Measurements from ENCODE around the gene TMEM163.

TMEM163 gene

GRCh38 chr2:134728163-134728562, 9.4 kb upstream of the TMEM163 start:
- Histone ChIP-seq H2BK12ac (ENCODE audit: low read length) (no peak overlapping the region), H3K14ac (ENCODE audit: low read length) (no peak overlapping the region), H3K4me2 (ENCODE audit: low read length) (no peak overlapping the region), H3K27ac (ENCODE audit: low read depth, low read length) (no peak overlapping the region), H3K9ac (ENCODE audit: low read length) (no peak overlapping the region), H3K9me3 (ENCODE audit: insufficient read depth, low read depth, low read length) (no peaks in the 10 kb centered on the region), H3K36me3 (ENCODE audit: control insufficient read depth in 1 of 2, insufficient read depth in 2 of 2, low read length in 2 of 2) (no peaks in the 10 kb centered on the region), H3K23ac (ENCODE audit: low read length) (no peak overlapping the region), H2BK120ac (ENCODE audit: insufficient read depth, low read length, poor library complexity) (no peak overlapping the region), H3K79me1 (ENCODE audit: low read length) (no peaks in the 10 kb centered on the region), H2BK5ac (ENCODE audit: low read depth, low read length, poor library complexity) (no peak overlapping the region), H3K27me3 (ENCODE audit: insufficient read depth, low read length) (no peaks in the 10 kb centered on the region), H4K8ac (ENCODE audit: low read depth, low read length) (no peak overlapping the region), H3K4me1 (ENCODE audit: control insufficient read depth in 1 of 2, insufficient read depth in 2 of 2, low read length in 2 of 2) (peaks cover 0 to 2% of the 10 kb centered on the region in 2 experiments), H4K91ac (ENCODE audit: low read depth, low read length) (no peak overlapping the region), H3K18ac (ENCODE audit: low read length) (no peak overlapping the region), H3K4me3 (ENCODE audit: low read depth, low read length) (no peak overlapping the region), H2AFZ (ENCODE audit: insufficient read depth, low read length, poor library complexity) (no peak overlapping the region), H4K12ac (ENCODE audit: low read depth, low read length) (no peak overlapping the region), H3K79me2 (ENCODE audit: control insufficient read depth, insufficient read depth, low read length, poor library complexity) (no peaks in the 10 kb centered on the region), H2AK5ac (ENCODE audit: low read length) (no peak overlapping the region), H3K4ac (ENCODE audit: low read depth, low read length) (no peak overlapping the region)
- no CpG with 5 or more reads among the region's 3 CpGs for WGBS (ENCODE audit: extremely low coverage, insufficient coverage, insufficient read length)
- no peak for DNase-seq

- Histone ChIP-seq H3K4me2 (ENCODE audit: low read length) (peak overlapping the region; percentile 22), H3K9me3 (ENCODE audit: insufficient read depth, low read depth, low read length) (no peaks in the 10 kb centered on the region), H3K27me3 (ENCODE audit: insufficient read depth, low read length) (no peaks in the 10 kb centered on the region), H3K79me2 (ENCODE audit: control insufficient read depth, insufficient read depth, low read length, poor library complexity) (no peaks in the 10 kb centered on the region), H2BK5ac (ENCODE audit: low read depth, low read length, poor library complexity) (no peak overlapping the region), H3K4ac (ENCODE audit: low read depth, low read length) (no peak overlapping the region), H3K9ac (ENCODE audit: low read length) (no peak overlapping the region), H3K18ac (ENCODE audit: low read length) (no peak overlapping the region), H3K79me1 (ENCODE audit: low read length) (no peaks in the 10 kb centered on the region), H2BK12ac (ENCODE audit: low read length) (no peak overlapping the region), H2BK120ac (ENCODE audit: insufficient read depth, low read length, poor library complexity) (no peak overlapping the region), H3K23ac (ENCODE audit: low read length) (no peak overlapping the region), H3K4me3 (ENCODE audit: low read depth, low read length) (no peak overlapping the region), H2AK5ac (ENCODE audit: low read length) (no peak overlapping the region), H3K27ac (ENCODE audit: low read depth, low read length) (no peak overlapping the region), H2AFZ (ENCODE audit: insufficient read depth, low read length, poor library complexity) (no peak overlapping the region), H4K12ac (ENCODE audit: low read depth, low read length) (no peak overlapping the region), H3K36me3 (ENCODE audit: control insufficient read depth in 1 of 2, insufficient read depth in 2 of 2, low read length in 2 of 2) (no peaks in the 10 kb centered on the region), H3K4me1 (ENCODE audit: control insufficient read depth in 1 of 2, insufficient read depth in 2 of 2, low read length in 2 of 2) (peaks cover 0 to 2% of the 10 kb centered on the region in 2 experiments), H4K8ac (ENCODE audit: low read depth, low read length) (no peak overlapping the region), H4K91ac (ENCODE audit: low read depth, low read length) (no peak overlapping the region), H3K14ac (ENCODE audit: low read length) (no peak overlapping the region)
- WGBS (ENCODE audit: extremely low coverage, insufficient coverage, insufficient read length): no CpG with 5 or more reads among the region's 4 CpGs
- DNase-seq: peak in 1 of 2 donors; percentile 41
These were observed 8.6 kb upstream of the TMEM163 start for GRCh38 chr2:134727385-134727784.

- peaks cover under 1% of the 10 kb centered on the region for H3K27me3 ChIP-seq (ENCODE audit: insufficient read depth, low read length)
- no peaks in the 10 kb centered on the region for H3K79me1 ChIP-seq (ENCODE audit: low read length)
- peaks cover 0 to under 1% of the 10 kb centered on the region in 2 experiments for H3K4me1 ChIP-seq (ENCODE audit: control insufficient read depth in 1 of 2, insufficient read depth in 2 of 2, low read length in 2 of 2)
- H4K91ac ChIP-seq (ENCODE audit: low read depth, low read length): no peak overlapping the region
- no peak overlapping the region for H4K8ac ChIP-seq (ENCODE audit: low read depth, low read length)
- no peak overlapping the region for H3K18ac ChIP-seq (ENCODE audit: low read length)
- H2BK5ac ChIP-seq (ENCODE audit: low read depth, low read length, poor library complexity): no peak overlapping the region
- H2AK5ac ChIP-seq (ENCODE audit: low read length): no peak overlapping the region
- no peak overlapping the region for H3K4me3 ChIP-seq (ENCODE audit: low read depth, low read length)
- H2BK120ac ChIP-seq (ENCODE audit: insufficient read depth, low read length, poor library complexity): no peak overlapping the region
- no peak overlapping the region for H4K12ac ChIP-seq (ENCODE audit: low read depth, low read length)
- H3K14ac ChIP-seq (ENCODE audit: low read length): no peak overlapping the region
- no peak overlapping the region for H3K27ac ChIP-seq (ENCODE audit: low read depth, low read length)
- no peak overlapping the region for H3K4ac ChIP-seq (ENCODE audit: low read depth, low read length)
- no peaks in the 10 kb centered on the region for H3K36me3 ChIP-seq (ENCODE audit: control insufficient read depth in 1 of 2, insufficient read depth in 2 of 2, low read length in 2 of 2)
- H3K79me2 ChIP-seq (ENCODE audit: control insufficient read depth, insufficient read depth, low read length, poor library complexity): no peaks in the 10 kb centered on the region
- H3K9me3 ChIP-seq (ENCODE audit: insufficient read depth, low read depth, low read length): no peaks in the 10 kb centered on the region
- H3K4me2 ChIP-seq (ENCODE audit: low read length): no peak overlapping the region
- no peak overlapping the region for H2AFZ ChIP-seq (ENCODE audit: insufficient read depth, low read length, poor library complexity)
- no peak for DNase-seq
- H2BK12ac ChIP-seq (ENCODE audit: low read length): no peak overlapping the region
- no peak overlapping the region for H3K23ac ChIP-seq (ENCODE audit: low read length)
- no peak overlapping the region for H3K9ac ChIP-seq (ENCODE audit: low read length)
These were observed 7.8 kb upstream of the TMEM163 start for GRCh38 chr2:134726645-134727044.

GRCh38 chr2:134725876-134726275, 7.1 kb upstream of the TMEM163 start:
- H2BK120ac ChIP-seq (ENCODE audit: insufficient read depth, low read length, poor library complexity): no peak overlapping the region
- H3K79me2 ChIP-seq (ENCODE audit: control insufficient read depth, insufficient read depth, low read length, poor library complexity): no peaks in the 10 kb centered on the region
- no peak overlapping the region for H3K4me3 ChIP-seq (ENCODE audit: low read depth, low read length)
- no peaks in the 10 kb centered on the region for H3K36me3 ChIP-seq (ENCODE audit: control insufficient read depth in 1 of 2, insufficient read depth in 2 of 2, low read length in 2 of 2)
- no peak overlapping the region for H2BK5ac ChIP-seq (ENCODE audit: low read depth, low read length, poor library complexity)
- no peak overlapping the region for H2AFZ ChIP-seq (ENCODE audit: insufficient read depth, low read length, poor library complexity)
- no peak overlapping the region for H3K9ac ChIP-seq (ENCODE audit: low read length)
- H3K9me3 ChIP-seq (ENCODE audit: insufficient read depth, low read depth, low read length): no peaks in the 10 kb centered on the region
- no peak overlapping the region for H3K4me2 ChIP-seq (ENCODE audit: low read length)
- H3K4me1 ChIP-seq (ENCODE audit: control insufficient read depth in 1 of 2, insufficient read depth in 2 of 2, low read length in 2 of 2): no peaks in the 10 kb centered on the region
- no peak overlapping the region for H2BK12ac ChIP-seq (ENCODE audit: low read length)
- H3K27ac ChIP-seq (ENCODE audit: low read depth, low read length): no peak overlapping the region
- H4K91ac ChIP-seq (ENCODE audit: low read depth, low read length): no peak overlapping the region
- H3K4ac ChIP-seq (ENCODE audit: low read depth, low read length): no peak overlapping the region
- no peak overlapping the region for H3K23ac ChIP-seq (ENCODE audit: low read length)
- no peak overlapping the region for H3K14ac ChIP-seq (ENCODE audit: low read length)
- H3K27me3 ChIP-seq (ENCODE audit: insufficient read depth, low read length): peaks cover 3% of the 10 kb centered on the region
- H3K79me1 ChIP-seq (ENCODE audit: low read length): no peaks in the 10 kb centered on the region
- no peak overlapping the region for H2AK5ac ChIP-seq (ENCODE audit: low read length)
- DNase-seq: no peak
- H3K18ac ChIP-seq (ENCODE audit: low read length): no peak overlapping the region
- H4K8ac ChIP-seq (ENCODE audit: low read depth, low read length): no peak overlapping the region
- no peak overlapping the region for H4K12ac ChIP-seq (ENCODE audit: low read depth, low read length)
